GM10266 (cell line): ENCODE results near the gene CYTH4.

ENCODE experiments used
- DNase-seq: peaks from one replicate; pipeline ENCODE4 v3.0.0; 2012; ENCODE audit errors: extremely low spot score
- CTCF ChIP-seq: IDR thresholded peaks from 2 replicates; pipeline ENCODE4 v1.5.1; 2012; ENCODE audit warnings: mild to moderate bottlenecking, low read depth; ENCODE audit not compliant: control insufficient read depth, insufficient read depth; ENCODE audit errors: missing control alignments

Gene CYTH4

GRCh38 chr22:37280718-37281117 is 1.6 kb upstream of the CYTH4 start:
- no peak for TF ChIP-seq CTCF
- DNase-seq = no peak

- no peak for DNase-seq
- TF ChIP-seq CTCF = no peak
Observed at GRCh38 chr22:37281195-37281594, 1.1 kb upstream of the CYTH4 start.

- no peak for TF ChIP-seq CTCF
- DNase-seq = no peak
Observed at GRCh38 chr22:37281646-37282384, 493 bp upstream of the CYTH4 start.

- TF ChIP-seq CTCF = peak; percentile 47
- DNase-seq = peak; percentile 59
Observed at GRCh38 chr22:37283393-37283937, 1.2 kb downstream of the CYTH4 start.

GRCh38 chr22:37284126-37284804 is 2.0 kb downstream of the CYTH4 start:
- DNase-seq = no peak
- no peak for TF ChIP-seq CTCF

- peak; percentile 64 for DNase-seq
- TF ChIP-seq CTCF = no peak
Observed at GRCh38 chr22:37284805-37285355, 2.6 kb downstream of the CYTH4 start.
